Transverse colon (tissue), 3 donors: ENCODE measurements around the gene FRAS1.

Experiments used
- EP300 ChIP-seq: sonication (generic); formaldehyde crosslinking; IDR thresholded peaks from one replicate; pipeline ENCODE4 v1.6.1; 2017; ENCODE audit warnings: antibody characterized with exemption, low read depth
- TF ChIP-seq, protein P1 (sequence below), 5 experiments: fragments of 200-600 bp in 3 of 5; fragments of 450-650 bp in 2 of 5; sonication (generic) in 3 of 5; IDR thresholded peaks; 1 replicate in 2 of 5; 2 replicates in 3 of 5; pipeline ENCODE4 v1.5.1; 2016 to 2017; ENCODE audit warnings: antibody characterized with exemption in 5 of 5, inconsistent platforms in 3 of 5, mild to moderate bottlenecking in 2 of 5, moderate library complexity in 1 of 5

GRCh38 chr4:78483811-78484210, 426.7 kb downstream of the FRAS1 start:
- TF ChIP-seq, protein P1, sequence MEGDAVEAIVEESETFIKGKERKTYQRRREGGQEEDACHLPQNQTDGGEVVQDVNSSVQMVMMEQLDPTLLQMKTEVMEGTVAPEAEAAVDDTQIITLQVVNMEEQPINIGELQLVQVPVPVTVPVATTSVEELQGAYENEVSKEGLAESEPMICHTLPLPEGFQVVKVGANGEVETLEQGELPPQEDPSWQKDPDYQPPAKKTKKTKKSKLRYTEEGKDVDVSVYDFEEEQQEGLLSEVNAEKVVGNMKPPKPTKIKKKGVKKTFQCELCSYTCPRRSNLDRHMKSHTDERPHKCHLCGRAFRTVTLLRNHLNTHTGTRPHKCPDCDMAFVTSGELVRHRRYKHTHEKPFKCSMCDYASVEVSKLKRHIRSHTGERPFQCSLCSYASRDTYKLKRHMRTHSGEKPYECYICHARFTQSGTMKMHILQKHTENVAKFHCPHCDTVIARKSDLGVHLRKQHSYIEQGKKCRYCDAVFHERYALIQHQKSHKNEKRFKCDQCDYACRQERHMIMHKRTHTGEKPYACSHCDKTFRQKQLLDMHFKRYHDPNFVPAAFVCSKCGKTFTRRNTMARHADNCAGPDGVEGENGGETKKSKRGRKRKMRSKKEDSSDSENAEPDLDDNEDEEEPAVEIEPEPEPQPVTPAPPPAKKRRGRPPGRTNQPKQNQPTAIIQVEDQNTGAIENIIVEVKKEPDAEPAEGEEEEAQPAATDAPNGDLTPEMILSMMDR (IDR thresholded peaks at IDR 0.05) = no peak
- TF ChIP-seq EP300 = no peak
